Left colon (tissue), 2 donors: ENCODE results near the gene PDLIM5. TPM values are rescaled to one million over a fixed set of nuclear protein-coding genes. Genes with fewer than 3 reads are reported as not detected.
"Not testable (repeated sequence)": the region's sequence is repeated elsewhere in the genome, so short reads cannot be mapped to it uniquely, and the experiment has no call there.

Source experiments
- ATAC-seq: fragments of 200-7000 bp; cut with Tn5 transposase; one replicate; pipeline ENCODE4 v1.9.1; 2020; ENCODE audit warnings: mild to moderate bottlenecking, moderate library complexity
- DNase-seq, 2 donors: peaks; one replicate each; pipeline ENCODE4 v3.0.0-alpha.2; 2020
- intact Hi-C, 2 donors: fragments of 100-400 bp; cut with DNase I in 1 of 2; cut with micrococcal nuclease in 1 of 2; formaldehyde crosslinking; loops; one replicate each; pipeline versions ENCODE4 v1.11.2 to v1.14.0; 2022; cut with DNase I, micrococcal nuclease
- total RNA-seq, 2 donors: library from RNA; stranded (reverse); fragmentation: NEBNext Ultra II Directional; extraction: Animal tissue kit (Norgen Biotek cat#: 25700); gene quantifications; one replicate each; pipeline ENCODE4 v1.2.1, GENCODE V29; 2021
- donor health status: DM: no; HTN: no; CAD: no.
- donor health status: DM: yes; HTN: yes; CAD: no.

The PDLIM5 gene
- total RNA-seq, 2 donors from 2014 or later: 148 to 153 TPM

GRCh38 chr4:94454405-94454804 lies 2.7 kb downstream of the PDLIM5 start:
- DNase-seq: no peak
- ATAC-seq: no peak
- intact Hi-C loops: no loop called here

GRCh38 chr4:94455081-94455480 lies 3.3 kb downstream of the PDLIM5 start:
- DNase-seq: peak; percentile 69 to 84
- intact Hi-C loops: no loop called here
- ATAC-seq: peak; percentile 44

DNA sequence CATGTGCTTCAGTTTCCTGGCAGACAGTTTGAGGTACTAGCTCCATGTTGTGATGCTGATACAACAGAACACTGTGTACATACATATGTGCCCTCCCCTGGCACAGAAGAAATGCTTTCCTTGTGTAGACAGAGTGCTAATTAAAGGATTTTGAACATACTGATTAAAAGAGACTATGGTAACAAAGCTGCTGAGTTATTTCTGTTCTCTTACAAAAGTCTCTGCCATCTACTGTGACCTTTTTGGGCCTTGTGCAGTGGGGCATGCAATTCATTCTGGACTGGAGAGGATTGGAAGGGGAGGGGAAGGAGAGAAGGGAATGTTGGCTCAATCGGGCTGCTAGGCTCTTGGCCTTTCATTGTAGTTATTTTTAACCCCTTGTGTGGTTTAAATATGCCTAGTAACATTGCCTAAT lies 6.0 kb downstream of the PDLIM5 start:
- intact Hi-C loops: no loop called here

DNA sequence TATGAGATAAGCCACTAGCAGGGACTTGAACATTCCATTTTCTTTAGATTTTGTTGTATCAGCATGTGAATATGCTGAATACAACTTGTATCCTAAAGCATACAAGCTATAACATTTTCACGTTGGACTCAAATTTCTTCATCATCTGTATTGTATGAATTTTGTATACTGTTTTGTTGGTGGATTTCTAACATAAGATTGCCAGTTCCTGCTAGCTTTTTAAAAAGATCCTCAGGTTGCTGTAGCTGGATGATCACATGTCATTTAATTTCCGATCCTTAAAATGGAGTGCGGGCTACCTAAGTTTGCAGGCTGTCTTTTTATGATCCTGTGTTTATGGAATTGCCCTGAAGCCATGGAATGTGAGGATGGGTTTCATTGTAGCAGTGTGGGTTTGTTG lies 6.9 kb downstream of the PDLIM5 start:
- DNase-seq (no peak), ATAC-seq (no peak)
- intact Hi-C loops: no loop called here

More for the DNA sequence above, 6.0 kb downstream of the PDLIM5 start:
- no peak for ATAC-seq
- no peak for DNase-seq

- intact Hi-C loops: no loop called here
- DNase-seq (no peak), ATAC-seq (no peak)
Observed at GRCh38 chr4:94459462-94460161, 7.9 kb downstream of the PDLIM5 start.

- DNase-seq (no peak), ATAC-seq (peak; percentile 65)
- intact Hi-C loops: no loop called here
Observed at GRCh38 chr4:94461506-94461905, 9.8 kb downstream of the PDLIM5 start.

DNA sequence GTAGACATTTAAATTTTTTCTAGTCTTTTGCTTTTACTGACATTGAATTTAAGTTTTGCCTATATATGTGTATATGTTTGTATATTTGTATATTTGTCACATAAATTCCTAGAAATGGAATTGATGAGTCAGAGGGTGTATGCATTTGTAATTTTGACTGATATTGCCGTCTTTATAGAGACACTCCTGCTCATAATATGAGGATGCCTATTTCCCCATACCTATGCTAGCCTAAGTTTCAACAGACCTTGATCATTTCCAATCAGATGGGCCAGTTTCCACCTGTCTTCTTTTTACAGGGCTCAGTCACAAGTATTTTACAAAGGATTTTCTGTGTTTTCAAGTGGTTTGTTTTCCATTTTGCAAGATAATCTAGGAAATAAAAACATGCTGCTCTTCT lies 10.8 kb downstream of the PDLIM5 start:
- intact Hi-C loops: no loop called here
- DNase-seq (no peak), ATAC-seq (peak; percentile 53)

DNA sequence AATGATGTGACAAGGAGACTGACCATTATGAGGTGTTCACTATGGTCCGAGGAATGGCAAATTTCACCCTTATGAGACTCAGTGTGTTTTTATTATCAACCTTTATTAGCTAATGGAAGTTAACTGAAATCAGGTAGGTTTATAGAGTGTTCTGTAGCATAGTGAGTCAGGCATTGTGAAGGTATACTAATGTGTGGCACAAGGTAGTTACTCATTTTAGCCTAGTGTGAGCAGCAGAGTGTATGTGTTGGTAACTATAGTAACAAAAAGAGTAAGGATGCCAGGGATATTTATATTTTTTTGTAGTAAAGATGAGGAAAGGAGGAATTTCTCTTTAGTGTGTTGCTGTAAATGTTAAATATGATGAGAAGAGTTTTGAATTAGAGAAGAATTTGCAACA lies 12.0 kb downstream of the PDLIM5 start:
- no peak for DNase-seq
- no peak for ATAC-seq
- intact Hi-C loops: no loop called here

DNA sequence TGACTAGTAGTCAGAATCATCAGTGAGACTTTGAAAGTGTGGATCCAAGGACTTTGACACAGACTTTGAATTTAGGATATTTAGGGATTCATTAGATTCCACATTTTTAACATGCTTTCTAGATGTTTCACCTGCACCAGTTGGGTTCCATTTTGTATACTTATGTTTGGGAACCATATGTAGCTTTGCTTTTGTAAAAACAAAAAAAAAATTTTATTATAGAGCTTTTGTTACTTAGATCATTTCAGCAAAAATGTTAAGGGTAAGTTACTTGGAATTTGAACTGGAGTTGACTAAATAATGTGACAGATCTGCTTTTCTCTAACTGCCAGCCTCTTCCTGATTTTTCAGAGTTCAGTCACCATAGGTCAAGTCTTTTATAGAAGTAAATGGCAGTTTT lies 14.6 kb downstream of the PDLIM5 start:
- intact Hi-C loops: no loop called here
- no peak for DNase-seq
- ATAC-seq: no peak

GRCh38 chr4:94466923-94467322 lies 15.2 kb downstream of the PDLIM5 start:
- intact Hi-C loops: no loop called here
- ATAC-seq (no peak), DNase-seq (no peak)

- intact Hi-C loops: no loop called here
- DNase-seq (no peak), ATAC-seq (no peak)
Observed at GRCh38 chr4:94468093-94468769, 16.5 kb downstream of the PDLIM5 start.

GRCh38 chr4:94469221-94469784 lies 17.6 kb downstream of the PDLIM5 start:
- no peak for DNase-seq
- intact Hi-C loops: no loop called here
- ATAC-seq: no peak

DNA sequence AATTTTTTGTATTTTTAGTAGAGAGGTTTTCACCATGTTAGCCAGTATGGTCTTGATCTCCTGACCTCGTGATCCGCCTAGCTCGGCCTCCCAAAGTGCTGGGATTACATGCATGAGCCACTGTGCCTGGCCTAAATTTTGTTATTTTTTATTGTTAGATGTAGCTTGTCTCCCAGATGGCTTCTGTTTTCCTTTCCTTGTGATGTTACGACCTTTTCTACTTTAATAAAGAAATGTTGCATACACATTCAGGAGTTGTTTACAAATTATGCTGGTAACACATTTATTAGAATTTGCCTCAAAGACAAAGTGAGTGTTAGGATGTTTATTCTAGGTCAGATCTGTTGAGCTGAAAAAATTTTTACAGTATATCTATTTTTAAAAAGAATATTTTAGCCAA lies 18.4 kb downstream of the PDLIM5 start:
- ATAC-seq: no peak
- no peak for DNase-seq
- intact Hi-C loops: no loop called here

GRCh38 chr4:94470782-94471181 lies 19.0 kb downstream of the PDLIM5 start:
- intact Hi-C loops, DNase-seq, ATAC-seq: not testable (repeated sequence)

DNA sequence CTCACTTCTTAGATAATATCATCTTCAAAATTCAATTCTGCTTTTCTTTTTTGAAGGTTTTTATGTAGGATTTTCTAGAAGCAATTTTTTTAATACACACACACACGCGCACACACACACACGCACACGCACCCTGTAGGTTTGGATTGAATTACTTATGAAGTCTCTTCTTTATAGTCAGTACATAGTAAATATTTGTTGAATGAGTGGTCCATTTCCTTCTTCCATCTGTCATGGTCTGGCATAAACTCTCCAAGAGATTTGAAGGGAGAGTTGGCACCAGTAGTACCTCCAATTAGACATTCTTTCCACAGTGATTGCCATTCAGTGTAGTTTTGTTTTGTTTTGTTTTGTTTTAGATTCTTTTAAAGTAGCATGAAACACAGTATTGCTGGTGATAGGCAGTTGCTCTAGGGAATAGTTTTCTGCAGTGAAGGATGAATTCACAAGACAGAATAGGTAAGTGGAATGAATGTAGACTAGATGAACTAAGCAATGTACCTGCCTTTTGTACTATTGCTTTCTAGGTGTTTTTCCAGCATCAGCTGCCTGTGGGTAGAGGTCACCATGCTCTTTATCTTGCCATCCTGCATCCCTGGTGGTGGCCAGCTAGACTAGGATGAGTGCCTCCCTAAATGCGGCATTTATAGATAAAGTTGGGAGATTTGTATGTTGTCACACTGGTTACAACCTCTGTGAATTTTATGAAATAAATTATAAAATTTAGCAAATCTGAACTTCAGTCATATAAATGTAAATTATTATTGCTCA lies 20.5 kb downstream of the PDLIM5 start:
- ATAC-seq: peak; percentile 42
- intact Hi-C loops: no loop called here
- DNase-seq: no peak

- no peak for DNase-seq
- intact Hi-C loops: no loop called here
- no peak for ATAC-seq
Observed at GRCh38 chr4:94475050-94475449, 23.3 kb downstream of the PDLIM5 start.

DNA sequence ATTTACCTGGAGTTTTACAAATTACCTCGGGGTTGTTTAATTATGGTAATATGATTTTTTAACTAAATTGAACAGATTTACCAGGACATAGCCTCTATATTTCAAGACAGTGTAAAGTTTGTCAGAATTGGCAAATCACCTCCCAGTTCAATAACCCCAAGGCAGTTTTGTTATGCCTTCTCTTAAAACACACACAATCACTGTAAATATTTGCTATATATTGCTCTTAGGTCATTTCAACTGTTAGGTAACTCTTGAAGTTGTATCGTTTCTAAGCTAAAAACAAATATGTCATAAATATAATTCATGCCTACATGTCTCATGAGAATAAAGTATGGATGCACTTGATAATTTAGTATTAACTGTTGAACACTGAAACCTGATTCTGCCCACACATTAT lies 24.1 kb downstream of the PDLIM5 start:
- ATAC-seq (no peak), DNase-seq (no peak)
- intact Hi-C loops: no loop called here

GRCh38 chr4:94477227-94477626 lies 25.5 kb downstream of the PDLIM5 start:
- ATAC-seq (peak; percentile 30), DNase-seq (no peak)
- intact Hi-C loops: no loop called here

GRCh38 chr4:94478805-94479204 lies 27.1 kb downstream of the PDLIM5 start:
- DNase-seq, ATAC-seq, intact Hi-C loops: not testable (repeated sequence)
